C4-2B (cell line): Measurements from ENCODE around the gene GAS2L1.

Source experiments
- H3K27ac ChIP-seq: fragments of 450-650 bp; 2 replicates; pipeline ENCODE4 v1.5.1; 2017
- ZFX ChIP-seq: fragments of 450-650 bp; IDR thresholded peaks from 2 replicates; pipeline ENCODE4 v1.6.1; 2017
- TF ChIP-seq, protein P1 (sequence below): fragments of 450-650 bp; conservative IDR thresholded peaks from 2 replicates; pipeline ENCODE4 v1.5.1; 2017; ENCODE audit warnings: mild to moderate bottlenecking

The GAS2L1 gene

DNA sequence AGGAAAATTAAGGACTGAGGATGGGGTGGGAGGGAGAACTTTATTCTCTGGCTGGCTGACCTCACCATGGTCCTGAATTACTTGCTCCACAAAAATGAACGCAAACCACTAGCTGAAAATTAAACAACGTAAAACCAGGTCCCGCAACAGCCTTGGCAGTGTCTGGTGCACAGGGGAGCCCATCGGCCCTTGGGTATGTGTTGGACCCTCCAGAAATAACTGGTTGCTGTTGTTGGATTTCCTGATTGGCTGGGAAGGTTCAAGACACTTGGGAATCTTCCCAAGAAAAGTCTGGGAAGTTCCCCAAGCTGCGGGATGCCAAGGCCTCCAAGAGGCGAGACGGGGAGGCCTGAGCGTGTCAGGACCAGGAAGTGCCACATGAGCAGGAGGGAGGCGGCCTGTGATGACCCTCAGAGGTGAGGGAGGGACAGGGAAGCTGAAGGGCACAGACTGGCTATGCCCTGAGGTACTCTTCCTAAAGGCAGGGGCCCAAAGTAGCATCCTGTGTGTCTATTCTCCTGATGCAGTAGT, 19.4 kb downstream of the GAS2L1 start:
- no peak overlapping the region for H3K27ac ChIP-seq
- TF ChIP-seq, protein P1, sequence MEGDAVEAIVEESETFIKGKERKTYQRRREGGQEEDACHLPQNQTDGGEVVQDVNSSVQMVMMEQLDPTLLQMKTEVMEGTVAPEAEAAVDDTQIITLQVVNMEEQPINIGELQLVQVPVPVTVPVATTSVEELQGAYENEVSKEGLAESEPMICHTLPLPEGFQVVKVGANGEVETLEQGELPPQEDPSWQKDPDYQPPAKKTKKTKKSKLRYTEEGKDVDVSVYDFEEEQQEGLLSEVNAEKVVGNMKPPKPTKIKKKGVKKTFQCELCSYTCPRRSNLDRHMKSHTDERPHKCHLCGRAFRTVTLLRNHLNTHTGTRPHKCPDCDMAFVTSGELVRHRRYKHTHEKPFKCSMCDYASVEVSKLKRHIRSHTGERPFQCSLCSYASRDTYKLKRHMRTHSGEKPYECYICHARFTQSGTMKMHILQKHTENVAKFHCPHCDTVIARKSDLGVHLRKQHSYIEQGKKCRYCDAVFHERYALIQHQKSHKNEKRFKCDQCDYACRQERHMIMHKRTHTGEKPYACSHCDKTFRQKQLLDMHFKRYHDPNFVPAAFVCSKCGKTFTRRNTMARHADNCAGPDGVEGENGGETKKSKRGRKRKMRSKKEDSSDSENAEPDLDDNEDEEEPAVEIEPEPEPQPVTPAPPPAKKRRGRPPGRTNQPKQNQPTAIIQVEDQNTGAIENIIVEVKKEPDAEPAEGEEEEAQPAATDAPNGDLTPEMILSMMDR: no peak
- no peak for TF ChIP-seq ZFX

DNA sequence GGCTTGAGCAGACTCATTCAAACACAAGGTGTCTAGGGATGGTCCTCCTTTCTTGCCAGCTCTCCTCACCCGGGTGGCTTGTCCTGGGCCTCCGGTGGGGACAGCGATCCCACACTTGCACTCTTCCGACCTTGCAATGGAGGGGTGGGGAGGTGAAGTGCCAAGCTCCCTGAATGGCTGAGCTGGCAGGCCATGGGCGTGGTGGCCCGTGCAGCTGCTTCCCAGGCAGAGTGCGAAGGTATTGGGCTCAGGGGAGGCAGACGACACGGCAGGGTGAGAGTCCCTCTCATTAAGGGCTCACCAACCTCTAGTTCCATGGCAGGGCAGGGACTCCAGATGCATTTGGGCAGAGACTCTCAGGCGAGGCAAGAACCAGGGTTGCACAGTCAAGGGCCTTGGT, 20.0 kb downstream of the GAS2L1 start:
- H3K27ac ChIP-seq: no peak overlapping the region
- TF ChIP-seq, protein P1: no peak
- TF ChIP-seq ZFX: no peak

DNA sequence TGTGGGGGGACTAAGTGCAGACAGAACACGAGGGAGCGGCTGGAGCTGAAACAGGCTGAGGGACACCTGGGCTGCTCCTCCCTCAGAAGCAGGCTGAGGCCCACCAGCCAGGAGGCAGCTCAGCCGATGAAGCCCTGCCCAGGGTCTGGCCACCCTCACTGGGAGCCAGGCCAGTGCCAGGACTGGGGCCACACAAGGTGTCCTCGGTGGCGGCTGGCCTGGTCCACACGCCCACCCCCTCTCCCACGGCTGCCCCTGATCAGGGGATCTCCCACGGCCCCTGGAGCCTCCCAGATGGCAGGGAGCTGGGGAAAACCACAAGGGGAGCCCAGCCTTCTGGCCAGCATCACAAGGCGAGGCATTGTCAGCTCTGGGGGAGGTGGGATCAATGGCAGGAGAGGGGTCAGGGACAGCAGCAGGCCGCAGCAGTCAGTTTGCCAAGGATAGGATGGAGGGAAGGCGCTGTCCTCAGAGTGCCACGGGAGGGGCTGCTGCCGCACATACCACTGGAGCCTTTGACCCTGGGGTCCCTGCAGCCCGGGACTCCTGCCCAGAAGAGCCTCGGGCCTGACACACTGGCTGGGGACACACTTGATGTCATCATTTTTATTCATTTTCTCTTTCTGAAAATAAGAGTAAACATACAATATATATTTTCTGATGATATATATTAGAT, 20.8 kb downstream of the GAS2L1 start:
- TF ChIP-seq, protein P1: no peak
- TF ChIP-seq ZFX: no peak
- no peak overlapping the region for H3K27ac ChIP-seq

DNA sequence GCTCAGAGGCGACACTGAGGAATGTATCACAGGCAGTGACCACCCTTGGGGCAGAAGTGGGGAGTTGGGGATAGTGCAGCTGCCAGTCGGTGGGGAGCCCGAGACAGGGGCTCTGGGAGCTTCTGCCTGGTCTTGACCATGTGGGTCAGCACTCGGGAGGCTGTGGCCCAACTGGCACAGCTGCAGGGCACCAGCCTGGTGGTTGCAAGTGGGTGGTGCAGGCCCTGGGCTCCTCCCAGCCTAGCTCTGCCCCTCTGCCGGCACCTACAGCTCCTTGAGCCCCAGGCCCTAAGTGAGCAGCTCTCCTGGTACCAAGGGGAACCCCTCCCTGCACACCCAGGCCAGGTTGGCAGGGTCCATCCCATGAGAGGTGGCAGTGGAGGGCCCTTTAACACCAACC, 21.6 kb downstream of the GAS2L1 start:
- no peak overlapping the region for H3K27ac ChIP-seq
- TF ChIP-seq, protein P1: no peak
- TF ChIP-seq ZFX: no peak

DNA sequence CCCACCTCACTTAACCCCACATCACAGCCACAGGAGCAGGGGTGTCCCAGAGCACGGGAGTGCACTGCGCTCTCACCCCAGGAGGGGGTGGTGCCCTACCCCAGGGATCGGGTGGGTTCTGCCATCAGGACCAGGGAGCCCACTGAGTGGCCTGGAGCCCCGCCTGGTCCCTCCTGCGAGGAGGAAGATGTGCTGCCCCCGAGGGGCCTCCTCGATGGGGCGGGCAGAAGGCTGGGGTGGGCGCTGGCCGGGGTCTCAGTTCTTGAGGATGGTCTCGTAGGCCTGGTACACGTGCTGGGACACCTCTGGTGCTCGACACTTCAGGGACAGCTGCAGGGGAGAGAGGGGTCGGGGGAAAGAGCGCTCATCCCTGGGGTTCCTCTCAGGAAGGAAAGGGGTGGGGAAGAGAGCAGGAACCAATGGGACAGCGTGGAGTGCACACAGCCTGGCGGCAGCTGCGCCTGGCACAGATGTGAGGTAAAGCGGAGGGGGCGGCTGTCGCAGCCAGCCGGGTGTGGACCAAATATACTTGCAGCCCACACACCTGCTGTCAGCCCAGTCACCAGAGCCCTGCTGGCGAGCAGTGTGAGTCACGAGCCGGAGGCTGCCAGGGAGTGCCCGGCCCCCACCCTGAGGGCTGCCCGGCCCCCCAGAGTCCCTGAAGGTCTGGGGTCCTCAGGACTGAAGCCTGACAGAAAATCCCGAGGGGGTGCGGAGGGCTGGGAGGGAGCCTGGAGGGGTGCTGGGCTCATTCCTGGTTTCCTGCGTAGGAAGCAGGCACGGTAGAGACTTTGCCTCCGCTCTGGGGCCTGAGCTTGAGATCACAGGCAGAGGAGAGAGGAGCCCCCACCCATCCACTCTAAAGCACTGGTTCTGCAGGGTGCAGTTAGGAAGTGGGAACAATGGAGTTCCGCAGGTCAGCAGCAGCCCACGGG, 22.4 kb downstream of the GAS2L1 start:
- TF ChIP-seq, protein P1: no peak
- no peak for TF ChIP-seq ZFX

DNA sequence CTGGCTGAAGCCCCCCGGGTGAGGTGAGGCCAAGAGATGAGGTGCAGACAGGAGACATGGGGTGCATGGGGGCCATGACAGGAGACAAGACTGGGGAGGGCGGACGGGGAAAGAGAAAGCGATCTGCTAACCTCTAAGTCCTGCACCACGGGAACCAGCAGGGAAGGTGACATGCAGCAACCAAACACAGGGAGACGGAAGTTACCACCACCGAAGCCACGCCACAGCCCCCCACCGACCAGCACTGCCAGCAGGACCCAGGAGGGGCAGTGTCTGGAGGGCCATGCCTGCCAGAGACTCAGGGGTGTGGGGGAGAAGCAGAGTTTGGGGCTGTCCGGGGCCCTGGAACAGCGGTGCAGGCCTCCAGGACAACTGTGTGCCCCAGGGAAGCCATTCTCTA, 23.1 kb downstream of the GAS2L1 start:
- H3K27ac ChIP-seq: no peak overlapping the region
- TF ChIP-seq, protein P1: no peak
- TF ChIP-seq ZFX: no peak

More for the DNA sequence above, 22.4 kb downstream of the GAS2L1 start:
- H3K27ac ChIP-seq: no peak overlapping the region

DNA sequence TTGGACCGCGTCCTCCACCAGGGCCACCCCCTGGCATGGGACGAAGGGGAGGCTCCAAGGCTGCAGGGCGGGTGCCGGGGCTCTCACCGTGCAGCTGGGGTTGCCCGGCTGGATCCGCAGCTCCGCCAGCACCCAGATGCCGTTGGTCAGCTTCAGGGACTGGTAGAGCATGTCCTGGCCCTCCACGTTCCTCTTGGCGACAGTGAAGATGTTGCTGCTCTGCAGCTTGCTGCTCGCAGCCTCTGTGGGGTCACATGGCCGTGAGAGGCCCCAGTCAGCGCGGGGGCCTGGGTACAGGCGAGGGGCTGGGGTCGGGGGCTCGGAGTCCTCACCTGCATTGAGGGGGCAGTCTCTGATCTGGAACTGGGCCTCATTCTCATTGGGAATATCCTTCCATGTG, 23.8 kb downstream of the GAS2L1 start:
- TF ChIP-seq, protein P1: no peak
- TF ChIP-seq ZFX: no peak
- H3K27ac ChIP-seq: no peak overlapping the region
